ENCODE results near the gene RTKN2. TPM values are rescaled to one million over a fixed set of nuclear protein-coding genes. Genes with fewer than 3 reads are reported as not detected.

The RTKN2 gene
- total RNA-seq, 4 donors from 2014 or later: 12.0 TPM; not detected in 3

GRCh38 chr10:62230344-62231121 is 38.1 kb downstream of the RTKN2 start:
- no peaks in the 10 kb centered on the region for H3K4me1 ChIP-seq
- no peaks in the 10 kb centered on the region for H3K27me3 ChIP-seq
- no peaks in the 10 kb centered on the region for H3K36me3 ChIP-seq
- DNase-seq: no peak
- H3K9me3 ChIP-seq: no peaks in the 10 kb centered on the region
- H3K27ac ChIP-seq: peak overlapping the region in 1 of 2 donors; percentile 59
- TF ChIP-seq CTCF (IDR thresholded peaks at IDR 0.05): no peak
- no peak for TF ChIP-seq POLR2A (IDR thresholded peaks at IDR 0.05)
- intact Hi-C loops (cut with DNase I; ENCODE audit: low total_unique reads): loop anchor here (10.0 kb wide), 1 partner anchor 196 kb away; no protein-coding TSS in a partner anchor
- no peak overlapping the region for H3K4me3 ChIP-seq

DNA sequence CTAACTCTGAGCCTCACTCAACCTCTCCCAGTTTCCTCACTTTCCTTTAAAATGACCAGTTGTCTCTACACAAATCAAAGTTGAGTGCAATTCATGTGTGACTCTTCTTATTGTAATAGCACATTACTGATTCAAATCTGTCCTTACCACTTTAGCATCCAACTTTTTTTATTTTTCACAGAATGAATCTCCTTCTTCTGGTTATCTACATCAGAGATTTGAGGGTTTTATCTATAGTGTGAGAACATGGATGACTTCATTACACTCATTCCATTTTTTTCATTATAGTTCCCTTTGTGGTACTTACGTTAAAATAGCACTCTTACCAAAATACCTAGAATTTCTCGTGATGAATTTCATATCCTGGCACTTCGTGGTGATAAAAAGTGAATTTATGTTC is 43.3 kb downstream of the RTKN2 start:
- Histone ChIP-seq H3K27ac (no peak overlapping the region), H3K27me3 (no peaks in the 10 kb centered on the region), H3K4me1 (no peaks in the 10 kb centered on the region), H3K36me3 (no peaks in the 10 kb centered on the region), H3K9me3 (no peaks in the 10 kb centered on the region), H3K4me3 (no peak overlapping the region)
- no peak for DNase-seq
- no peak for TF ChIP-seq POLR2A (IDR thresholded peaks at IDR 0.05)
- no peak for TF ChIP-seq CTCF (IDR thresholded peaks at IDR 0.05)
- intact Hi-C loops (cut with DNase I; ENCODE audit: low total_unique reads): no loop called here

DNA sequence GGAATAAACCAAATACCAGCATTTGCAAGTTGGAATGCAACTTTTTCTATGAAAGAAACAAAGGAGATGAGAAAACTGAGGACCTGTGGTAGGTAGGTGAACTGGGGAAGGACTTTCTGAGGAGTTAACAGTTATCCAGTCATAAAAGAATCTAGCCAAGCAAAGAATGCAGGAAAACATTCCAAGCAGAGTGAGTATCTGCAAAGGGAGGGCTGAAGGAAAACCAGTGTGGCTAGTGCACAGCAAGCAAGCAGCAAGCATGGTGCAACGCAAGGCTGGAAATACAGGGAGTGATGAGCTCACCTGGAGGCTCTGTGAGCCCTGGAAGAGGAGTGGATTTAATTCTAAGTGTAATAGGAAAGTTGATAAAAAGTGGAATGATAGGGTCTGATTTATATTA is 44.0 kb downstream of the RTKN2 start:
- no peak for DNase-seq
- no peaks in the 10 kb centered on the region for H3K9me3 ChIP-seq

DNA sequence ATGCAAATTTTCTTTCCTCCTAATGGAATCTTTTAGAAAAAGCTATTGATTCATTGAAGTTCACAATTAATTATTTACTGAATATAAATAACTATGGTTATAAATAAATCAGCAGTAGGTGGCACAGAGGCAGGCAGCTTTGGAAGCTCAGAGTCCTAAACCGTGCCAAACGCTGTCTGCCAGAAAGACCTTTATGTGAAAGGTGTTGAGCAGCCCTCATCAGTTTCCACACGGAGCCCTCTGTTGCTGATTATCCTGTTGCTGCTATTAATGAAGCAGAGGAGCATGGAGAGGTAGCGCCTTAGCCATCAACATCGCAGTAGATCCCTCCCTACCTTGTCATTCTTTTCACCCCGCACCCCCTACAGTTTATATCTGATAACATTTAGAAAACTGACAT is 51.0 kb downstream of the RTKN2 start:
- Histone ChIP-seq H3K27me3 (no peaks in the 10 kb centered on the region), H3K4me3 (no peak overlapping the region), H3K36me3 (no peaks in the 10 kb centered on the region), H3K27ac (no peak overlapping the region), H3K4me1 (no peaks in the 10 kb centered on the region), H3K9me3 (no peaks in the 10 kb centered on the region)
- no peak for TF ChIP-seq POLR2A (IDR thresholded peaks at IDR 0.05)
- no peak for TF ChIP-seq CTCF (IDR thresholded peaks at IDR 0.05)
- intact Hi-C loops (cut with DNase I; ENCODE audit: low total_unique reads): no loop called here
- no peak for DNase-seq

More for the DNA sequence above, 44.0 kb downstream of the RTKN2 start:
- Histone ChIP-seq H3K4me3 (no peak overlapping the region), H3K27me3 (no peaks in the 10 kb centered on the region), H3K36me3 (no peaks in the 10 kb centered on the region), H3K4me1 (no peaks in the 10 kb centered on the region), H3K27ac (no peak overlapping the region)
- intact Hi-C loops (cut with DNase I; ENCODE audit: low total_unique reads): no loop called here
- TF ChIP-seq CTCF (IDR thresholded peaks at IDR 0.05) (no peak), POLR2A (IDR thresholded peaks at IDR 0.05) (no peak)

- Histone ChIP-seq H3K27ac (no peak overlapping the region), H3K4me3 (no peak overlapping the region), H3K36me3 (no peaks in the 10 kb centered on the region), H3K4me1 (no peaks in the 10 kb centered on the region), H3K9me3 (no peaks in the 10 kb centered on the region), H3K27me3 (no peaks in the 10 kb centered on the region)
- TF ChIP-seq CTCF (IDR thresholded peaks at IDR 0.05) (no peak), POLR2A (IDR thresholded peaks at IDR 0.05) (no peak)
- intact Hi-C loops (cut with DNase I; ENCODE audit: low total_unique reads): no loop called here
- no peak for DNase-seq
Measured at GRCh38 chr10:62214364-62214874, 54.2 kb downstream of the RTKN2 start.
